HepG2 (cell line): ENCODE data around the gene MTHFSD. TPM values are rescaled to one million over a fixed set of nuclear protein-coding genes. Genes with fewer than 3 reads are reported as not detected.

Experiments
- BCL3 ChIP-seq: sonication (generic); formaldehyde crosslinking; IDR thresholded peaks from 2 replicates; pipeline ENCODE4 v1.5.1; 2020; ENCODE audit warnings: mild to moderate bottlenecking, missing genetic modification reagents, moderate library complexity
- DDIT3 ChIP-seq: sonication (generic); formaldehyde crosslinking; IDR thresholded peaks from 2 replicates; pipeline ENCODE4 v1.4.0; 2020; ENCODE audit warnings: mild to moderate bottlenecking, missing genetic modification reagents
- ELF1 ChIP-seq: sonication (generic); formaldehyde crosslinking; IDR thresholded peaks from 2 replicates; pipeline ENCODE4 v1.4.0; 2020; ENCODE audit warnings: missing genetic modification reagents
- EZH2 ChIP-seq: conservative IDR thresholded peaks from 2 replicates; pipeline ENCODE4 v1.6.1; 2012; ENCODE audit warnings: mild to moderate bottlenecking, low read depth, low read length, moderate library complexity
- GABPB1 ChIP-seq: IDR thresholded peaks from 2 replicates; pipeline ENCODE4 v1.6.1; 2016; ENCODE audit warnings: mild to moderate bottlenecking, missing genetic modification reagents, moderate library complexity, missing compliant biosample characterization
- KLF16 ChIP-seq, 2 experiments: sonication (generic) in 1 of 2; formaldehyde crosslinking in 1 of 2; IDR thresholded peaks; 2 replicates each; pipeline versions ENCODE4 v1.6.1 to v1.8.0; 2016 to 2023; ENCODE audit warnings: missing genetic modification reagents in 2 of 2, missing compliant biosample characterization in 1 of 2
- PHF21A ChIP-seq: sonication (generic); formaldehyde crosslinking; IDR thresholded peaks from 2 replicates; pipeline ENCODE4 v1.5.0; 2020; ENCODE audit warnings: mild to moderate bottlenecking, missing genetic modification reagents
- RAD21 ChIP-seq: fragments of 450-650 bp; formaldehyde crosslinking; IDR thresholded peaks from 2 replicates; pipeline ENCODE4 v1.5.0; 2020; ENCODE audit warnings: mild to moderate bottlenecking
- REXO4 ChIP-seq: sonication (generic); formaldehyde crosslinking; IDR thresholded peaks from 2 replicates; pipeline ENCODE4 v1.8.0; 2022; ENCODE audit warnings: missing genetic modification reagents, mild to moderate bottlenecking, borderline replicate concordance
- SIX1 ChIP-seq: sonication (generic); formaldehyde crosslinking; IDR thresholded peaks from 2 replicates; pipeline ENCODE4 v1.4.0; 2020; ENCODE audit warnings: missing genetic modification reagents, borderline replicate concordance
- SIX4 ChIP-seq: sonication (generic); formaldehyde crosslinking; IDR thresholded peaks from 2 replicates; pipeline ENCODE4 v1.4.0; 2020; ENCODE audit warnings: missing genetic modification reagents
- SMAD3 ChIP-seq: sonication (generic); formaldehyde crosslinking; IDR thresholded peaks from 2 replicates; pipeline ENCODE4 v1.4.0; 2020; ENCODE audit warnings: missing genetic modification reagents
- SMC3 ChIP-seq: IDR thresholded peaks from 2 replicates; pipeline ENCODE4 v1.6.1; 2011; ENCODE audit warnings: low read length, improper control_type of control experiment
- STAG1 ChIP-seq: sonication (generic); formaldehyde crosslinking; IDR thresholded peaks from 2 replicates; pipeline ENCODE4 v1.4.0; 2020; ENCODE audit warnings: missing genetic modification reagents
- ZNF234 ChIP-seq: sonication (generic); formaldehyde crosslinking; conservative IDR thresholded peaks from 2 replicates; pipeline ENCODE4 v1.5.1; 2020; ENCODE audit warnings: mild to moderate bottlenecking, missing genetic modification reagents
- ZNF644 ChIP-seq: IDR thresholded peaks from 2 replicates; pipeline ENCODE4 v1.6.1; 2016; ENCODE audit warnings: low read depth
- ZNF687 ChIP-seq: sonication (generic); formaldehyde crosslinking; IDR thresholded peaks from 2 replicates; pipeline ENCODE4 v1.5.1; 2020; ENCODE audit warnings: mild to moderate bottlenecking, missing genetic modification reagents, moderate library complexity
- ZNF766 ChIP-seq: sonication (generic); formaldehyde crosslinking; IDR thresholded peaks from 2 replicates; pipeline ENCODE4 v1.5.0; 2020; ENCODE audit warnings: missing genetic modification reagents, borderline replicate concordance
- ZNF878 ChIP-seq: sonication (generic); formaldehyde crosslinking; IDR thresholded peaks from 2 replicates; pipeline ENCODE4 v1.8.1; 2023; ENCODE audit warnings: mild to moderate bottlenecking, missing genetic modification reagents, moderate library complexity
- polyA plus RNA-seq, 8 experiments: library from polyadenylated mRNA; depleted of rRNA in 3 of 8; stranded (reverse) in 7 of 8; unstranded in 1 of 8; fragments of >200 nt; fragmentation: Illumina TruSeq in 4 of 8; extraction: Trizol in 4 of 8; gene quantifications; 2 replicates each; pipeline versions ENCODE4 v1.2.1 to v1.2.3, GENCODE V29; 2011 to 2016; ENCODE audit warnings: low read depth in 4 of 8, missing spikeins in 1 of 8, mixed read lengths in 1 of 8; ENCODE audit not compliant: insufficient read depth in 1 of 8
- total RNA-seq, 5 experiments: library from RNA; depleted of rRNA; stranded (reverse); fragments of >200 nt; fragmentation: Illumina TruSeq; extraction: Trizol; gene quantifications; 2 replicates each; pipeline ENCODE4 v1.2.3, GENCODE V29; 2016; ENCODE audit warnings: low read depth in 1 of 5
- TF ChIP-seq, protein P1 (sequence below): sonication (generic); formaldehyde crosslinking; IDR thresholded peaks from 2 replicates; pipeline ENCODE4 v1.5.0; 2020; ENCODE audit warnings: missing genetic modification reagents

The MTHFSD gene
- total and polyA plus RNA-seq, 2 of the 13 experiments (the other 11 are each of a cell fraction or from before 2014, with no cell fraction given), result 14.2 to 16.3 TPM

GRCh38 chr16:86575754-86576557 lies 20.9 kb upstream of the MTHFSD start (continued):
- 0 out of 2 replicates have a peak, but pooled peaks have one; percentile 27 for TF ChIP-seq BCL3 (CRISPR knock-in tag)
- peak; percentile 57 for TF ChIP-seq GABPB1 (CRISPR knock-in tag)
- TF ChIP-seq ZNF878 (CRISPR knock-in tag), result 0 out of 2 replicates have a peak, but pooled peaks have one; percentile 50
- TF ChIP-seq SIX4 (CRISPR knock-in tag), result 0 out of 2 replicates have a peak, but pooled peaks have one; percentile 58
- TF ChIP-seq SIX1 (CRISPR knock-in tag), result peak; percentile 77; the same call in 1 of the 2 replicates
- TF ChIP-seq ZNF234 (CRISPR knock-in tag), result no peak
- no peak for TF ChIP-seq ZNF644
- peak; percentile 33; the same call in 1 of the 2 replicates for TF ChIP-seq ELF1 (CRISPR knock-in tag)
- 0 out of 2 replicates have a peak, but pooled peaks have one; percentile 58 for TF ChIP-seq ZNF766 (CRISPR knock-in tag)
- TF ChIP-seq RAD21 (CRISPR knock-in tag), result peak; percentile 72
- TF ChIP-seq, protein P1, sequence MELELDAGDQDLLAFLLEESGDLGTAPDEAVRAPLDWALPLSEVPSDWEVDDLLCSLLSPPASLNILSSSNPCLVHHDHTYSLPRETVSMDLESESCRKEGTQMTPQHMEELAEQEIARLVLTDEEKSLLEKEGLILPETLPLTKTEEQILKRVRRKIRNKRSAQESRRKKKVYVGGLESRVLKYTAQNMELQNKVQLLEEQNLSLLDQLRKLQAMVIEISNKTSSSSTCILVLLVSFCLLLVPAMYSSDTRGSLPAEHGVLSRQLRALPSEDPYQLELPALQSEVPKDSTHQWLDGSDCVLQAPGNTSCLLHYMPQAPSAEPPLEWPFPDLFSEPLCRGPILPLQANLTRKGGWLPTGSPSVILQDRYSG (CRISPR knock-in tag), result no peak
- peak; percentile 43 for TF ChIP-seq ZNF687 (CRISPR knock-in tag)
- TF ChIP-seq SMAD3 (CRISPR knock-in tag), result 0 out of 2 replicates have a peak, but pooled peaks have one; percentile 18
- peak; percentile 69; the same call in 1 of the 2 replicates for TF ChIP-seq EZH2
- TF ChIP-seq SMC3, result 0 out of 2 replicates have a peak, but pooled peaks have one; percentile 18
- no peak for TF ChIP-seq DDIT3 (CRISPR knock-in tag)
- peak; percentile 71 for TF ChIP-seq STAG1 (CRISPR knock-in tag)
- no peak for TF ChIP-seq REXO4 (CRISPR knock-in tag)
- TF ChIP-seq KLF16 (CRISPR knock-in tag; IDR thresholded peaks at IDR 0.05), result no peak
- TF ChIP-seq PHF21A (CRISPR knock-in tag), result 0 out of 2 replicates have a peak, but pooled peaks have one; percentile 41
